ENCODE results near the gene ZFAND5. TPM values are rescaled to one million over a fixed set of nuclear protein-coding genes. Genes with fewer than 3 reads are reported as not detected.

Gene ZFAND5
- polyA plus RNA-seq, 1 donor from 2014 or later: 338 TPM

- Histone ChIP-seq H3K9me2 (ENCODE audit: insufficient read depth, low read length) (no peaks in the 10 kb centered on the region), H3K9ac (ENCODE audit: low read length) (no peak overlapping the region), H3K27ac (ENCODE audit: low read length) (no peak overlapping the region), H3K4me3 (ENCODE audit: low read length) (no peak overlapping the region), H4K20me1 (ENCODE audit: insufficient read depth) (no peaks in the 10 kb centered on the region), H3K36me3 (ENCODE audit: insufficient read depth, low read length) (no peaks in the 10 kb centered on the region), H3F3A (ENCODE audit: insufficient read depth, low read length, poor library complexity, severe bottlenecking) (no peaks in the 10 kb centered on the region), H3K79me2 (replicated peaks; ENCODE audit: insufficient read depth, low read length) (no peaks in the 10 kb centered on the region), H3K27me3 (ENCODE audit: insufficient read depth, low read depth, low read length) (no peaks in the 10 kb centered on the region), H3K4me2 (ENCODE audit: low read length) (no peak overlapping the region), H3K9me3 (ENCODE audit: low read length) (no peaks in the 10 kb centered on the region), H2AFZ (ENCODE audit: low read depth, low read length) (no peak overlapping the region)
- no peak for TF ChIP-seq SMC3 (conservative IDR thresholded peaks at IDR 0.05; ENCODE audit: poor library complexity)
- no peak for TF ChIP-seq EZH2 (IDR thresholded peaks at IDR 0.05; ENCODE audit: borderline replicate concordance, insufficient read depth, low read length, poor library complexity, severe bottlenecking)
- no peak for TF ChIP-seq REST (IDR thresholded peaks at IDR 0.05; ENCODE audit: borderline replicate concordance)
- no peak for TF ChIP-seq RAD21 (conservative IDR thresholded peaks at IDR 0.05)
- TF ChIP-seq EP300 (conservative IDR thresholded peaks at IDR 0.05; ENCODE audit: poor library complexity, severe bottlenecking): no peak
- no peak for TF ChIP-seq MXI1 (conservative IDR thresholded peaks at IDR 0.05; ENCODE audit: poor library complexity, severe bottlenecking)
- no peak for TF ChIP-seq POLR2AphosphoS5 (IDR thresholded peaks at IDR 0.05)
- no peak for TF ChIP-seq CTCF (IDR thresholded peaks at IDR 0.05; ENCODE audit: poor library complexity, severe bottlenecking)
- no peak for TF ChIP-seq TAF1 (IDR thresholded peaks at IDR 0.05; ENCODE audit: low read depth)
Measured at GRCh38 chr9:72312386-72312987, 52.5 kb downstream of the ZFAND5 start.

GRCh38 chr9:72309364-72310133 lies 55.5 kb downstream of the ZFAND5 start:
- H4K20me1 ChIP-seq (ENCODE audit: insufficient read depth): no peaks in the 10 kb centered on the region
- no peak overlapping the region for H3K4me2 ChIP-seq (ENCODE audit: low read length)
- H3K36me3 ChIP-seq (ENCODE audit: insufficient read depth, low read length): no peaks in the 10 kb centered on the region
- no peaks in the 10 kb centered on the region for H3K79me2 ChIP-seq (replicated peaks; ENCODE audit: insufficient read depth, low read length)
- no peaks in the 10 kb centered on the region for H3K9me2 ChIP-seq (ENCODE audit: insufficient read depth, low read length)
- H3K27ac ChIP-seq (ENCODE audit: low read length): no peak overlapping the region
- no peaks in the 10 kb centered on the region for H3F3A ChIP-seq (ENCODE audit: insufficient read depth, low read length, poor library complexity, severe bottlenecking)
- H3K27me3 ChIP-seq (ENCODE audit: insufficient read depth, low read depth, low read length): no peaks in the 10 kb centered on the region
- no peak overlapping the region for H3K9ac ChIP-seq (ENCODE audit: low read length)
- H3K9me3 ChIP-seq (ENCODE audit: low read length): no peaks in the 10 kb centered on the region
- TF ChIP-seq MXI1 (conservative IDR thresholded peaks at IDR 0.05; ENCODE audit: poor library complexity, severe bottlenecking) (no peak), TAF1 (IDR thresholded peaks at IDR 0.05; ENCODE audit: low read depth) (no peak), EP300 (conservative IDR thresholded peaks at IDR 0.05; ENCODE audit: poor library complexity, severe bottlenecking) (no peak), SMC3 (conservative IDR thresholded peaks at IDR 0.05; ENCODE audit: poor library complexity) (no peak), CTCF (IDR thresholded peaks at IDR 0.05; ENCODE audit: poor library complexity, severe bottlenecking) (no peak)
- H2AFZ ChIP-seq (ENCODE audit: low read depth, low read length): no peak overlapping the region
- H3K4me3 ChIP-seq (ENCODE audit: low read length): no peak overlapping the region

Measured in neural cell (in vitro differentiated cells).